ENCODE measurements around the gene TMED6.
A peak's percentile ranks its signal among the peaks of the same experiment; 100 is the strongest.

TMED6 gene

GRCh38 chr16:69324013-69324531 lies 27.5 kb downstream of the TMED6 start:
- DNase-seq (ENCODE audit: low read depth), result no peak

- no peak for DNase-seq (ENCODE audit: low read depth)
Observed at GRCh38 chr16:69323415-69323814, 28.2 kb downstream of the TMED6 start.

GRCh38 chr16:69322343-69322742 lies 29.2 kb downstream of the TMED6 start:
- no peak for DNase-seq (ENCODE audit: low read depth)

- DNase-seq (ENCODE audit: low read depth), result no peak
Observed at GRCh38 chr16:69321080-69321479, 30.5 kb downstream of the TMED6 start.

- no peak for DNase-seq (ENCODE audit: low read depth)
Observed at GRCh38 chr16:69320740-69321073, 30.9 kb downstream of the TMED6 start.

- DNase-seq (ENCODE audit: low read depth), result no peak
Observed at GRCh38 chr16:69319826-69320739, 31.5 kb downstream of the TMED6 start.

- DNase-seq (ENCODE audit: low read depth), result no peak
Observed at GRCh38 chr16:69319381-69319780, 32.2 kb downstream of the TMED6 start.

GRCh38 chr16:69318911-69319289 lies 32.7 kb downstream of the TMED6 start:
- no peak for DNase-seq (ENCODE audit: low read depth)

GRCh38 chr16:69318177-69318910 lies 33.2 kb downstream of the TMED6 start:
- DNase-seq (ENCODE audit: low read depth), result no peak

GRCh38 chr16:69316595-69317034 lies 35.0 kb downstream of the TMED6 start:
- DNase-seq (ENCODE audit: low read depth), result no peak

- no peak for DNase-seq (ENCODE audit: low read depth)
Observed at GRCh38 chr16:69315486-69316311, 35.9 kb downstream of the TMED6 start.

GRCh38 chr16:69314534-69314933 lies 37.1 kb downstream of the TMED6 start:
- DNase-seq (ENCODE audit: low read depth), result no peak

GRCh38 chr16:69313469-69313868 lies 38.1 kb downstream of the TMED6 start:
- no peak for DNase-seq (ENCODE audit: low read depth)

GRCh38 chr16:69311533-69312387 lies 39.8 kb downstream of the TMED6 start:
- no peak for DNase-seq (ENCODE audit: low read depth)

- DNase-seq (ENCODE audit: low read depth), result peak; percentile 79
Observed at GRCh38 chr16:69310653-69311532, 40.7 kb downstream of the TMED6 start, which contains the start of gene VPS4A. Gene VPS4A (plus strand): TSS chr16:69311350. CDS start chr16:69311512, 162 bp downstream.

GRCh38 chr16:69309316-69309715 lies 42.3 kb downstream of the TMED6 start:
- no peak for DNase-seq (ENCODE audit: low read depth)

GRCh38 chr16:69307856-69308255 lies 43.7 kb downstream of the TMED6 start:
- DNase-seq (ENCODE audit: low read depth), result no peak

- DNase-seq (ENCODE audit: low read depth), result no peak
Observed at GRCh38 chr16:69307091-69307490, 44.5 kb downstream of the TMED6 start.

- no peak for DNase-seq (ENCODE audit: low read depth)
Observed at GRCh38 chr16:69306031-69306430, 45.6 kb downstream of the TMED6 start.

- no peak for DNase-seq (ENCODE audit: low read depth)
Observed at GRCh38 chr16:69302301-69302700, 49.3 kb downstream of the TMED6 start.
